ENCODE results near the gene NTM.

DNA sequence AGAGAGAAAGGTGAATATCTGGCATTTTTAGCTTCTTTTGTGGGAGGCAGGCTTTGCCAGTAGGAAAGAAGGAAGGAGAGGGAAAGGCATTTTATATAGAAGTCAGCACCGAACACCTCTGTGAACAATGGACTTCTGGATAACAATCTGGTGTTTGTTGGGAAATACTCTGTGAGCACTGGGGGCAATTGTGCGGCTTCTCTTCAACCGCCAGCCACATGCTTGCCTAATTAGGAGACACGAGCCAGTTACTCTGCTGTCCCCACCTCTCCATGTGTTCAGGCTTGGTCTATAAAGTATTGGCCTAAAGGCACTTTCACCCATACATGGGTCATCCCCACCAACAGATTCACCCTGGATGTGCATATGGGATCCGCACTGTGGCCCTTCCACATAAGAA lies 523.6 kb downstream of the NTM start:
- TF ChIP-seq POLR2A (IDR thresholded peaks at IDR 0.05; ENCODE audit: low read depth, low read length) (no peak), POLR2AphosphoS5 (IDR thresholded peaks at IDR 0.05; ENCODE audit: low read depth, low read length) (no peak)

Measured in GM12892 (cell line).